NB4 (cell line): ENCODE data around the gene FBXO21.

Experiments
- CTCF ChIP-seq: IDR thresholded peaks from one replicate; pipeline ENCODE4 v1.5.1; 2012; ENCODE audit warnings: low read depth, low read length
- TF ChIP-seq, protein P1 (sequence below): IDR thresholded peaks from 2 replicates; pipeline ENCODE4 v1.6.1; 2011; ENCODE audit warnings: low read depth, low read length

GRCh38 chr12:117231750-117232149 is 41.5 kb upstream of the FBXO21 start:
- peak; percentile 48 for TF ChIP-seq CTCF
- TF ChIP-seq, protein P1, sequence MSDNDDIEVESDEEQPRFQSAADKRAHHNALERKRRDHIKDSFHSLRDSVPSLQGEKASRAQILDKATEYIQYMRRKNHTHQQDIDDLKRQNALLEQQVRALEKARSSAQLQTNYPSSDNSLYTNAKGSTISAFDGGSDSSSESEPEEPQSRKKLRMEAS, result no peak
